GM19023 (cell line): ENCODE measurements around the gene TXNDC5.

Source experiments
- ATAC-seq: cut with Tn5 transposase; IDR thresholded peaks from one replicate; pipeline ENCODE4 v1.9.1; 2021; ENCODE audit warnings: mild to moderate bottlenecking, moderate library complexity; ENCODE audit not compliant: unreplicated experiment

Gene TXNDC5

GRCh38 chr6:7878401-7878964 is 32.1 kb downstream of the TXNDC5 start:
- ATAC-seq = no peak

GRCh38 chr6:7868926-7869325 is 41.7 kb downstream of the TXNDC5 start:
- no peak for ATAC-seq

GRCh38 chr6:7866526-7866925 is 44.1 kb downstream of the TXNDC5 start:
- ATAC-seq = no peak

- ATAC-seq = no peak
Measured at GRCh38 chr6:7865781-7866180, 44.8 kb downstream of the TXNDC5 start.

DNA sequence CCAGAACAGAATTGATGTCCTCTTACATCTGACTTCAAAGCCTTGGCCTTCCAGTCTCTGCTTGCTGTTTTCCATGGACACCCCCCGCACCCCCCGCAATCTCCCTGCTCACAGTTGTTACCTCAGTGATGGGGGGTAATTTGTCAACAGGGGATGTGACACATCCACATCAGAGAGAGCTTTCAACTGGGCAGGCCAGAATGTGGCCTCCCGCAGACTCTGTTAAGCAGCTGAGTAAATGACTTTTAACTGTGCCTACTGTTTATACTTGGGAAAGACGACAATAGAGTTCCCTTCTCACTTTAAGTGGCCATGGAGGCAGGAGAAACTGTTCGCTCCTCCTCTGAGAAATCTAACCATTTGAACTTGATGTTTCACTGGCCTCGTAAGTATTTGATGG is 51.0 kb downstream of the TXNDC5 start:
- no peak for ATAC-seq

DNA sequence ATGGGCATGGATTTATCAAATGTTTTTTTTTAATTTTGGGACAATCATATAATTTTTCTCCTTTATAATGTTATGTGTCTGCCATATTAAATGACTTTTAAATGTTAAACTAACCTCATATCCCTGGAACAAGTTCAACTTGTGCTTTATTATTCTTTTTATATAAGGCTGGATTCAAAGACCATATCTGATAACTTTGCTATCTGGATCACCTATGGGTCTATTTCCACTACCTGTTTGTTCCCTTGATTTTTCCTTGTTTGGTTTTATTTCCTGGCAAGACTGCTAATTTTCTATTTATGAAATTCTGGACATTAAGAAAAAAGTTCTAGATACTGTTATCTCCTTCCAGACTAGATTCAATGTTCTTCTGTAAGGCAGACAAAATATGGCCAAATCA is 58.8 kb downstream of the TXNDC5 start:
- no peak for ATAC-seq

GRCh38 chr6:7848229-7848628 is 62.4 kb downstream of the TXNDC5 start:
- ATAC-seq = no peak

DNA sequence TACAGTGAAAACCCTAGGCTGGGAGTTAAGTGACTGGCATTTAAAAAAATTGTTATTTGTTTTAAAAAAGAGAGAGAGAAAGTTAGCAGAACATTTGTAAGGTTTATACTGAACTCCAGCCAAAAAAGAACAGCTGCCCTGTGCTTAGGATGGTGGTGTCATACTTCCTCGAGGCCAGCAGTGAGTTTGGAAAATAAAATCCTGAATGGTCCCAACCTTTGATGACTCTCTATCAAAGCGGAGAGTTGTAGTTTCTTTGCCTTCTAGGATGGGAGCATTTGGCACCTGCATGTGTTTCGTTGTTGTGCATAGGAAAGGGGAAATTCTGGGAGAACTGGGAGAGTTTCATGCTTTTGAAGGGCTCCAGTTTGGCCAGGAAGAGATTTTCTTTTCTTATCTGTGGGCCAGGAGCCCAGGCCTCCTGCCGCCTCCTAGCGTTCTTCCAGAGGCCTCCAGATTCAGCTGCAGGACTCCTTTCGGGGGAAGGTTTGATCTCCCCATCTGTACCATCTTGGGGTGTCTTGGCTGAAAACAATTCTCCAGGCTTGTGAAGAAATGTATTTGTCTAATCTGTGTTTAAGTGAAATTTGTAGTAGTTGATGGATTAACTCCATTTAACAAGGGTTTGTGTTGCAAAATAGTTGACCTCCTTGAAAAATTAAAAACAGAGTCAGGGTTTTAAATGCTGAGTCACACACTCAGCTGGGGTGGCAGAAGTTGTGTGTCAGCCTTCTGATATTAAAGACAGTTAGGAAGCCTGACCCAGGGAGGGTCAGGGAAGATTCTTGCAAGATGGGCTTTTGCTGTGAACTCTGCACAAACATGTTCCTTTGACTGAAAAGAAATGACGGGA is 63.4 kb downstream of the TXNDC5 start:
- ATAC-seq = no peak

- no peak for ATAC-seq
Measured at GRCh38 chr6:7841781-7842468, 68.7 kb downstream of the TXNDC5 start.

DNA sequence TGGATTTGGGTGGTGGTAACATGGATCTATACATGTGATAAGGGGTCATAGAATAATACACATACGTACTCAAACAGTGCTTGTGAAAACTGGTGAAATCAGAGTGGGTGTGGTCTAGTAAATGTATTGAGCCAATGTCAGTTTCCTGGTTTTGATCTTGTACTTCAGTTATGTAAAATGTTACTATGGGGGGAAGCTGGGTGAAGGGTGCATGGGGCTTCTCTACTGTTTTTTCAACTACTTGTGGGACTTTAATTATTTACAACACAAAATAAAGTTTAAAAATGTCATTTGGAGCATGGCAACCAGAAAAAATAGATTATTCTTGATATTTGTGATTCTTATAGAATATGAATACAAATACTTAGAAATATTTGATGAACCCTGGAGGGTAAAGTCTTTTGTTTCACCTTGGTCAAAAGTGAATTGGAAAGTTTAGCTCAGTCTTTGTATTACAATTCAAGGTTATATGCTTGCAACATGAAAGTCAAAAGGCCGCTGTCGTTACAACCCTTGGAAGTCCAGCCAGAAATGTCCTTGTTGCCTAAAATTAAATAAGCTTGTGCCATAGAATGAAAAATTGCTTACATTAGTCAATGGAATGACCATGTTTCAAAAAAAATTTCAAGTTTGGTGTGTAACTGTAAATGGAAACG is 74.1 kb downstream of the TXNDC5 start:
- ATAC-seq = no peak

DNA sequence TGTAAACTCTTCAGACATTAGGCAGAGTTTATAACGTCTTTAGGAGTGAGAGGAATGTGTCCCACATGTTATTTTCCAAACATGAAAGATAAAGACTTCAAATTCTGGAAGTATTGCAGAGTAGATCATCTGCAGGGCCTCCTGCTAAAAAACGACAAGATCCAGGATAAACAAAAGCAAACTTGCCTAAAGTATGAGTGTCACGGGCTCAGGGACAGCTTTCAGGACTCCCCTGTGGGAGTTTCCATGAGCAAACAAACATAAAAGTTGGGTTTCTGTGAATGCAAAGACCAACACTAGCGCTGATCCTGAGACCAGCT is 76.9 kb downstream of the TXNDC5 start:
- no peak for ATAC-seq

DNA sequence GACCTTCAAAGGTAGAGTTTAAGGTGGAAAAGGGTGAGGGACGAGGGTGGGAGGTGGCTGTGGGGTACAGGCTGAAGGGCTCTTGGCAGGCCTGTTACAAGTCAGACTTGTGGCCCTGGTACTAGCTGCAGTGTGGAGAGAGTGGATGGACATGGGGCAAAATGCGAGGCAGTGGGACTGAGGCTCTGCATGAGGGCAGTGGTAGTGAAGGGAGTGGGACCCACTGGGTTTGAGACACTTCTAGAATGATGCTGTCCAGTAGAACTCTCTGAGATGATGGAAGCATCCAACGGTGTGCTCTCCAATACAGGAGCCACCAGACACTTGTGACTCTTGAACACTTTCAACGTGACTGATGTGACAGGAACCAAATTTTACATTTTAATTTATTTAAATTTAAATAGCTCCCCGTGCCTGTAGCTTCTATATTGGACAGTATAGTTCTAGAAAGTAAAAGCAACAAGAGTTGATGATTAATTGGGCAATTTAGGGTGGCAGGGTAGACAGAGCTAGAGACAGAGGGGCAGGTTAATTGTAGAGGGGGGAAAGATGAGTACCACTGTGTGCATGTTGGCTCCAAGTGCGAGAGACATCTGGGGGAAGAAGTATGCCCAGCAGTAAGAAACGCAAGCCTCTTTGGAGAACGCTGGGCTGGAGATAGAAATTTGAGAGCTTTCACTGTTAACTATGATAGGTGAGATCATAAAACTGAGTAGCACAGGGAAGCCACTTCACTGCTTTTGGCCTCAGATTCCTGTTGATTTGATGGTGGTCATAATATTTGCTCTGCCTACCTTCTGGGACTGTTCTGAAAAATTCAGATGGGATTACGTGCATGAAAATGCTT is 77.5 kb downstream of the TXNDC5 start:
- no peak for ATAC-seq
